T follicular helper cell (primary cell): ENCODE measurements around the gene GALNS.

ENCODE experiments used
- DNase-seq: peaks from one replicate; pipeline ENCODE4 v3.0.0-alpha.2; 2020; ENCODE audit warnings: low read depth

GALNS gene

GRCh38 chr16:88769617-88770460 lies 86.9 kb downstream of the GALNS start:
- DNase-seq = no peak

GRCh38 chr16:88768071-88768783 lies 88.5 kb downstream of the GALNS start:
- DNase-seq = no peak

- DNase-seq = no peak
Measured at GRCh38 chr16:88767546-88768070, 89.1 kb downstream of the GALNS start.

- DNase-seq = no peak
Measured at GRCh38 chr16:88766975-88767374, 89.8 kb downstream of the GALNS start.

- no peak for DNase-seq
Measured at GRCh38 chr16:88764913-88765349, 91.8 kb downstream of the GALNS start.

- DNase-seq = no peak
Measured at GRCh38 chr16:88764080-88764479, 92.7 kb downstream of the GALNS start.
